ENCODE data around the gene RAP1GAP.

DNA sequence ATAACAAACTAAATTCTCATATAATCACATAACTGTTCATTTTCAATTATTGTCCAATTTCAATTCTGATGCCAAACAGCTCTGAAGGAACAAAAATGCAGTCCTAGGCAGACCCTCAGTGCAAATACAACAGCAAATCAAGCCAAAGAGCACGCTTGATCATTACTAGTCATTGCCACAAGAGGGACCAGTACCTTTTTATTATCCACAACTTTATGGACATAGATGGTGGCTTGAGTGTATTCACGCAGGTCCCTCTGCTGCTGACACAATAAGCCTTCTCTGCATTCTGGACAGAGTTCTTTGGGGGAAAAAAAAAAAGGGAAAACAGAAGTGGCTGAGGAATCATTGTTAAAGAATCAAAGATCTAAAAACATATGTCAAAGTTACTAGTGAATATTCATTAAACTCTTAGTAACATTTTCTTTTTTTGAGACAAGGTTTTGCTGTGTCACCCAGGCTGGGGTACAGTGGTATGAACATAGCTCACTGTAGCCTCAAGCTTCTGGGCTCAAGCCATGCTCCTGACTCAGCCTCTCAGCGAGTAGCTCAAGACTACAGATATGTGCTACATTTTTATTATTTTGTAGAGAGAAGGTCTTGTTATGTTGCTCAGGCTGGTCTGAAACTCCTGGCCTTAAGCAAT is 34.3 kb upstream of the RAP1GAP start:
- TF ChIP-seq CTCF (conservative IDR thresholded peaks at IDR 0.05) (peak; percentile 62), EZH2 (IDR thresholded peaks at IDR 0.05; ENCODE audit: low read depth) (no peak)

Measured in PC-9 (cell line).